Mucosa of descending colon (tissue), 3 donors: ENCODE results near the gene CNPY1. TPM values are rescaled to one million over a fixed set of nuclear protein-coding genes. Genes with fewer than 3 reads are reported as not detected.

Experiments
- ATAC-seq: fragments of 200-7000 bp; cut with Tn5 transposase; one replicate; pipeline ENCODE4 v1.9.1; 2020; ENCODE audit warnings: mild to moderate bottlenecking, moderate library complexity
- DNase-seq, 3 donors: peaks; one replicate each; pipeline ENCODE4 v3.0.0-alpha.2; 2020
- H3K36me3 ChIP-seq: fragments of 200-600 bp; one replicate; pipeline ENCODE4 v1.8.0; 2021; ENCODE audit warnings: low read depth, mild to moderate bottlenecking
- H3K4me1 ChIP-seq: fragments of 200-600 bp; one replicate; pipeline ENCODE4 v1.8.0; 2021; ENCODE audit warnings: low read depth, mild to moderate bottlenecking
- H3K4me3 ChIP-seq: fragments of 200-600 bp; one replicate; pipeline ENCODE4 v1.8.0; 2021; ENCODE audit warnings: mild to moderate bottlenecking
- H3K9me3 ChIP-seq: fragments of 200-600 bp; one replicate; pipeline ENCODE4 v1.8.0; 2021; ENCODE audit warnings: mild to moderate bottlenecking
- CTCF ChIP-seq: fragments of 200-600 bp; IDR thresholded peaks from one replicate; pipeline ENCODE4 v1.8.0; 2022; ENCODE audit warnings: antibody characterized with exemption, mild to moderate bottlenecking
- intact Hi-C, 2 donors: fragments of 100-400 bp; cut with DNase I in 1 of 2; cut with micrococcal nuclease in 1 of 2; formaldehyde crosslinking; loops; one replicate each; pipeline versions ENCODE4 v1.11.0 to v1.11.1; 2022; cut with DNase I, micrococcal nuclease
- total RNA-seq, 3 donors: library from RNA; stranded (reverse); fragmentation: NEBNext Ultra II Directional in 2 of 3; extraction: Animal tissue kit (Norgen Biotek cat#: 25700) in 2 of 3; gene quantifications; one replicate each; pipeline versions ENCODE4 v1.2.1 to v1.2.4, GENCODE V29; 2021 to 2023
- donor health status: DM: no; HTN: no; CAD: no; lungs with moderate emphysema.
- donor health status: DM: no; HTN: no; CAD: no.
- donor health status: DM: no; HTN: yes; CAD: no.

Gene CNPY1
- total RNA-seq, 3 donors from 2014 or later = not detected

GRCh38 chr7:155533120-155533826 is 13.1 kb downstream of the CNPY1 start:
- Histone ChIP-seq H3K9me3 (no peaks in the 10 kb centered on the region), H3K4me1 (peaks cover 9% of the 10 kb centered on the region), H3K4me3 (no peak overlapping the region), H3K36me3 (no peaks in the 10 kb centered on the region)
- intact Hi-C loops = no loop called here
- DNase-seq (no peak), ATAC-seq (peak; percentile 45)
- TF ChIP-seq CTCF = no peak

- H3K4me3 ChIP-seq = no peak overlapping the region
- peaks cover 9% of the 10 kb centered on the region for H3K4me1 ChIP-seq
- no peak for ATAC-seq
- DNase-seq = no peak
- intact Hi-C loops = no loop called here
- no peaks in the 10 kb centered on the region for H3K36me3 ChIP-seq
- no peak for TF ChIP-seq CTCF
- no peaks in the 10 kb centered on the region for H3K9me3 ChIP-seq
Measured at GRCh38 chr7:155532792-155533119, 13.6 kb downstream of the CNPY1 start.

- Histone ChIP-seq H3K9me3 (no peaks in the 10 kb centered on the region), H3K4me3 (no peak overlapping the region), H3K36me3 (no peaks in the 10 kb centered on the region), H3K4me1 (peaks cover 9% of the 10 kb centered on the region)
- no peak for ATAC-seq
- no peak for TF ChIP-seq CTCF
- DNase-seq = no peak
- intact Hi-C loops = no loop called here
Measured at GRCh38 chr7:155531681-155532080, 14.7 kb downstream of the CNPY1 start.

DNA sequence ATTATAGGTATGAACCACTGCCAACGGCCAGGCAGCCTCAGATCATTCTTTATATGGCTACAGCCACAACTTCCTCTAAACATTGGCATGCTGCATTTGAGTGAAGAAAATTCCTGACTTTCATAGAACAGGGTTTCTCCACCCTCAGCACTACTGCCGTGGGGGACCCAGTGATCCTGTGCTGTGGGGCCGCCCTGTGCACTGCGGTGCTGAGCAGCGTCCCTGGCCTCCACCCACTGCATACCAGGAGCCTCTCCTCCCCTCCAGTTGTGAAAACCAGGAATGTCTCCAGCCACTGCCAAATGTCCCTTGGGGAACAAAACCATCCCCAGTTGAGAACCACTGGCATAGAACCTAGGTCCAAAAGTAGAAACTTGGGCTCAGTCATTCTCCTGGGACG is 15.8 kb downstream of the CNPY1 start:
- no peak for ATAC-seq
- H3K9me3 ChIP-seq = no peaks in the 10 kb centered on the region
- DNase-seq = no peak
- TF ChIP-seq CTCF = no peak
- no peak overlapping the region for H3K4me3 ChIP-seq
- peaks cover 9% of the 10 kb centered on the region for H3K4me1 ChIP-seq
- intact Hi-C loops = no loop called here
- no peaks in the 10 kb centered on the region for H3K36me3 ChIP-seq

GRCh38 chr7:155529845-155530244 is 16.5 kb downstream of the CNPY1 start:
- H3K4me1 ChIP-seq = peaks cover 9% of the 10 kb centered on the region
- H3K36me3 ChIP-seq = no peaks in the 10 kb centered on the region
- H3K9me3 ChIP-seq = no peaks in the 10 kb centered on the region
- H3K4me3 ChIP-seq = no peak overlapping the region
- intact Hi-C loops = no loop called here
- TF ChIP-seq CTCF = no peak
- ATAC-seq (no peak), DNase-seq (no peak)

- no peak for DNase-seq
- H3K9me3 ChIP-seq = no peaks in the 10 kb centered on the region
- no peak for ATAC-seq
- no peak overlapping the region for H3K4me3 ChIP-seq
- H3K36me3 ChIP-seq = no peaks in the 10 kb centered on the region
- intact Hi-C loops = no loop called here
- H3K4me1 ChIP-seq = peaks cover 9% of the 10 kb centered on the region
- no peak for TF ChIP-seq CTCF
Measured at GRCh38 chr7:155529346-155529745, 17.0 kb downstream of the CNPY1 start.
